ENCODE data around the gene LINGO4. TPM values are rescaled to one million over a fixed set of nuclear protein-coding genes. Genes with fewer than 3 reads are reported as not detected.

Gene LINGO4
- total and polyA plus RNA-seq, 2 of the 13 experiments (the other 11 are each of a cell fraction or from before 2014, with no cell fraction given) = 0.02 to 0.05 TPM

DNA sequence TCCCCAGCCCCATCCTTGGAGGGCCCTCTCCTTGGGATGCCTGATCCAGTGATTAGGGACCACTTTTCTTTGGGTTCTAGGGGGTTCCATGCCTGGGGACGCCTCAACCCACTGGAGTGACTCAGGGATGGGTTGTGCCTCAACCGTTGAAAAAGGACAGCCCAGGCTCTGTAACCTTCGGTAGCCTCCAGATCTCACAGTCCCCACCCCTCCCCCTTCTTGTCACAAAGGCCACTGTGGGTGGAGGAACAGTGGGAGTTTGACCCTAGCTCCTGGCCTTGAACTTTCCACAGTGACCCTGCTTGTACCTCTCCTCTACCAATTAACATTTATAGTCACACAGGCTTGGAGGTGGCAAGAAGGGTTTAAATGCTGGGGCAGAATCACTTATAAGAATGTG is 29.0 kb upstream of the LINGO4 start (continued):
- TF ChIP-seq RBFOX2 (IDR thresholded peaks at IDR 0.05; ENCODE audit: low read depth, low read length) (no peak), ZNF792 (CRISPR knock-in tag; IDR thresholded peaks at IDR 0.05) (no peak), TSC22D2 (CRISPR knock-in tag; IDR thresholded peaks at IDR 0.05; ENCODE audit: borderline replicate concordance) (no peak), ZBTB46 (CRISPR knock-in tag; IDR thresholded peaks at IDR 0.05; ENCODE audit: borderline replicate concordance) (no peak), GTF3A (CRISPR knock-in tag; conservative IDR thresholded peaks at IDR 0.05) (no peak), FOSL2 (CRISPR knock-in tag; IDR thresholded peaks at IDR 0.05) (0 out of 2 replicates have a peak, but pooled peaks have one; percentile 8), SATB2 (CRISPR knock-in tag; IDR thresholded peaks at IDR 0.05) (no peak), ZNF674 (CRISPR knock-in tag; IDR thresholded peaks at IDR 0.05; ENCODE audit: low read depth) (no peak), LCORL (IDR thresholded peaks at IDR 0.05) (no peak), LCORL (CRISPR knock-in tag; IDR thresholded peaks at IDR 0.05) (peak; percentile 73; the same call in 1 of the 2 replicates), DBP (CRISPR knock-in tag; IDR thresholded peaks at IDR 0.05; ENCODE audit: not compliant biosample characterization) (no peak), RNF2 (conservative IDR thresholded peaks at IDR 0.05; ENCODE audit: low read depth) (no peak), PTBP1 (IDR thresholded peaks at IDR 0.05; ENCODE audit: low read depth, low read length, poor library complexity, severe bottlenecking) (no peak), NFRKB (IDR thresholded peaks at IDR 0.05) (no peak), XBP1 (CRISPR knock-in tag; IDR thresholded peaks at IDR 0.05) (no peak), MIER3 (CRISPR knock-in tag; IDR thresholded peaks at IDR 0.05; ENCODE audit: borderline replicate concordance) (0 out of 2 replicates have a peak, but pooled peaks have one; percentile 49), TAF15 (IDR thresholded peaks at IDR 0.05; ENCODE audit: low read depth, low read length, poor library complexity, severe bottlenecking) (no peak), ZFP1 (CRISPR knock-in tag; IDR thresholded peaks at IDR 0.05) (no peak), ZFP36L2 (CRISPR knock-in tag; IDR thresholded peaks at IDR 0.05) (no peak), ZNF703 (CRISPR knock-in tag; IDR thresholded peaks at IDR 0.05; ENCODE audit: borderline replicate concordance) (no peak), HDAC6 (IDR thresholded peaks at IDR 0.05; ENCODE audit: low read depth, low read length) (no peak), ZNF33B (CRISPR knock-in tag; IDR thresholded peaks at IDR 0.05) (no peak)
- TF ChIP-seq, protein P1, sequence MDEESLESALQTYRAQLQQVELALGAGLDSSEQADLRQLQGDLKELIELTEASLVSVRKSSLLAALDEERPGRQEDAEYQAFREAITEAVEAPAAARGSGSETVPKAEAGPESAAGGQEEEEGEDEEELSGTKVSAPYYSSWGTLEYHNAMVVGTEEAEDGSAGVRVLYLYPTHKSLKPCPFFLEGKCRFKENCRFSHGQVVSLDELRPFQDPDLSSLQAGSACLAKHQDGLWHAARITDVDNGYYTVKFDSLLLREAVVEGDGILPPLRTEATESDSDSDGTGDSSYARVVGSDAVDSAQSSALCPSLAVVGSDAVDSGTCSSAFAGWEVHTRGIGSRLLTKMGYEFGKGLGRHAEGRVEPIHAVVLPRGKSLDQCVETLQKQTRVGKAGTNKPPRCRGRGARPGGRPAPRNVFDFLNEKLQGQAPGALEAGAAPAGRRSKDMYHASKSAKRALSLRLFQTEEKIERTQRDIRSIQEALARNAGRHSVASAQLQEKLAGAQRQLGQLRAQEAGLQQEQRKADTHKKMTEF (CRISPR knock-in tag; IDR thresholded peaks at IDR 0.05) = 0 out of 2 replicates have a peak, but pooled peaks have one; percentile 38
- TF ChIP-seq, protein P2, sequence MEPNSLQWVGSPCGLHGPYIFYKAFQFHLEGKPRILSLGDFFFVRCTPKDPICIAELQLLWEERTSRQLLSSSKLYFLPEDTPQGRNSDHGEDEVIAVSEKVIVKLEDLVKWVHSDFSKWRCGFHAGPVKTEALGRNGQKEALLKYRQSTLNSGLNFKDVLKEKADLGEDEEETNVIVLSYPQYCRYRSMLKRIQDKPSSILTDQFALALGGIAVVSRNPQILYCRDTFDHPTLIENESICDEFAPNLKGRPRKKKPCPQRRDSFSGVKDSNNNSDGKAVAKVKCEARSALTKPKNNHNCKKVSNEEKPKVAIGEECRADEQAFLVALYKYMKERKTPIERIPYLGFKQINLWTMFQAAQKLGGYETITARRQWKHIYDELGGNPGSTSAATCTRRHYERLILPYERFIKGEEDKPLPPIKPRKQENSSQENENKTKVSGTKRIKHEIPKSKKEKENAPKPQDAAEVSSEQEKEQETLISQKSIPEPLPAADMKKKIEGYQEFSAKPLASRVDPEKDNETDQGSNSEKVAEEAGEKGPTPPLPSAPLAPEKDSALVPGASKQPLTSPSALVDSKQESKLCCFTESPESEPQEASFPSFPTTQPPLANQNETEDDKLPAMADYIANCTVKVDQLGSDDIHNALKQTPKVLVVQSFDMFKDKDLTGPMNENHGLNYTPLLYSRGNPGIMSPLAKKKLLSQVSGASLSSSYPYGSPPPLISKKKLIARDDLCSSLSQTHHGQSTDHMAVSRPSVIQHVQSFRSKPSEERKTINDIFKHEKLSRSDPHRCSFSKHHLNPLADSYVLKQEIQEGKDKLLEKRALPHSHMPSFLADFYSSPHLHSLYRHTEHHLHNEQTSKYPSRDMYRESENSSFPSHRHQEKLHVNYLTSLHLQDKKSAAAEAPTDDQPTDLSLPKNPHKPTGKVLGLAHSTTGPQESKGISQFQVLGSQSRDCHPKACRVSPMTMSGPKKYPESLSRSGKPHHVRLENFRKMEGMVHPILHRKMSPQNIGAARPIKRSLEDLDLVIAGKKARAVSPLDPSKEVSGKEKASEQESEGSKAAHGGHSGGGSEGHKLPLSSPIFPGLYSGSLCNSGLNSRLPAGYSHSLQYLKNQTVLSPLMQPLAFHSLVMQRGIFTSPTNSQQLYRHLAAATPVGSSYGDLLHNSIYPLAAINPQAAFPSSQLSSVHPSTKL (CRISPR knock-in tag; IDR thresholded peaks at IDR 0.05) = peak; percentile 56
- TF ChIP-seq, protein P3, sequence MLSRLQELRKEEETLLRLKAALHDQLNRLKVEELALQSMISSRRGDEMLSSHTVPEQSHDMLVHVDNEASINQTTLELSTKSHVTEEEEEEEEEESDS (CRISPR knock-in tag; IDR thresholded peaks at IDR 0.05; ENCODE audit: borderline replicate concordance) = no peak

Measured in HepG2 (cell line).